HG02798 (cell line): ENCODE results near the gene NDUFA12.
"Not testable (repeated sequence)": the region's sequence is repeated elsewhere in the genome, so short reads cannot be mapped to it uniquely, and the experiment has no call there.

Source experiments
- ATAC-seq: cut with Tn5 transposase; IDR thresholded peaks from one replicate; pipeline ENCODE4 v1.9.1; 2021; ENCODE audit warnings: mild to moderate bottlenecking; ENCODE audit not compliant: unreplicated experiment, poor library complexity

Gene NDUFA12

DNA sequence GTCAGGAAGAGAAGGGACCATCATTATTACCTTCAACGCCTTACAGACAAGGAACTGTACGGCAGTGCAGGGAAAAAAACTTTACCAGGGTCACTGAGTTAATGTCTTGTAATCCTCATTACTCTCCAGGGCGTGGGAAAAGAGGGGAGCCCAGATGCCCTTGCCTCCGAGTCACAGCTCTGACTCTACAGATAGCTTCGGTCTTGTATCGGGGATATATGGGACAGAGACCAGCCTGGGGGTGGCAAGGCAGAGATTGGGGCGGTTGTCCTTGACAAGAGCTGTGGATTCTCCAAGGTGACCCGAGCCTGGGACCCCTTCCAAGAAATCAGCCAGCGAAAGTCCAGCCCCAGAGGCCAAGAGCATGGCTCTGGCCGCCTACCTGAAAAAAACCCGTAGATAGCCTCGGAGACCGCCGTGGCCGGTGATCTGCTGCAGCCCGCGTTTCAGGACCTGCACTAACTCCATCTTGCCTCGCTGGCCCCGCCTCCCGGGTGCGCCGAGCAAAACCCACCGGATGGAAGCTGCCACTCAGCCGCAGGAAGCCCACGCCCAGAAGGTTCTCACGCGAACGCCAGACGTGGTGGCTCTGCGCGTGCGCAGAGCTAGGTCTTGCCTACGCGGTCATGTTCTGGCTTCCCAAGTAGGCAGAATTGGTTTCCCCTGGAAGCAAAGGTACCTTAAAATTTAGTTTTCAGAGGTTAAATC, at the start of gene NDUFA12:
TSS of gene NDUFA12 (minus strand) at position 485 of the 708 bp plus-strand sequence. CDS start at position 468, 17 bp downstream.
- peak; percentile 100 for ATAC-seq

DNA sequence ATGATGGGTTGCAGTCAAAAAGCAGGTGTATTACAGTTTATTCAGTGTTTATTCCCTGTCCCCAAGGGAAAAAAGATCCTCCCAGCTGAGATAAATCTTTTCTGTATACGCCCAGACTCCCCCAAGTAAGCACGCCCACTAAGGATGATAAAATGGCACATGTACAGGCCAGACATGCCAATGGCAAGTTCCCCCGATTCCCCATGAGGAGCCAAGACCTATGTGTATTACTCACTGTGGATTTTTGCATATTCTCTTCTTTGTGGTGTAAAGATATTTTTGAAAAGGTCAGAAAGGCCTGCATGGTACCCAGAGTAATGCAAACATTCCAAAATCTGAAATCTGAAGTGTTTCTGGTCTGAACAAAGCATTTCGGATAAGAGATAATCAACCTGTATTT, 47.7 kb upstream of the NDUFA12 start:
- ATAC-seq: no peak

DNA sequence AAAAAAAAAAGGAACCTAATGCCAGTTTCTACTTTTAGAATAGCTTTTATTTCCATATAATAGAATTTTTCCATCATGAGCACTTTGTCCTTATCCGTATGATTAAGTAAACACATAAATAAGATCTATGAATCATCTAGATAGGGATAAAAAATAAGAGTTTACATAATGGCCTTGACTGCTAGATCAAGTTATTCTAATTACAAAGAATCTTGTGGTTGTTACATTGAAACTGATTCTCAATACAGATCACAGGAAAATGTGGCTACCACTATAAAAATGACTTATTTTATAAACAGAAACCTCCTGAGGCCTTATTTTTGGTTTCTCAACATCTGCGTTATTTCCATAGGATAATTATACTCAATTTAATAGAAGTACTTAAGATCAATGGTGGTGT, 34.4 kb upstream of the NDUFA12 start:
- ATAC-seq: no peak

DNA sequence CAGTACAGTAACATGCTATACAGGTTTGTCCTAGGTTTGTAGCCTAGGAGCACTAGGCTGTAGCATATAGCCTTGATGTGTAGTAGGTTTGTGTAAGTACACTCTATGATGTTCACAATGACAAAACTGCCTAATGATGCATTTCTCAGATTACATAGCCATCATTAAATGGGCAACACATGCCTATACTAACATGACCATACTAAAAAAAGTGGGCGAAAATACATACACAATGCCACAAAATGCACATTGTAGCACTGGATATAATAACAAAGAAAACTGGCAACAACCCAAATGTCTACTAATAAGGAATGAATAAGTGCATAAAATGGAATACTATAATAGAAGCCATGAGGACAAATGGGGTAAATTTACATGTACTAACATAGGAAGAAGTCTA, 31.3 kb upstream of the NDUFA12 start:
- ATAC-seq: no peak

DNA sequence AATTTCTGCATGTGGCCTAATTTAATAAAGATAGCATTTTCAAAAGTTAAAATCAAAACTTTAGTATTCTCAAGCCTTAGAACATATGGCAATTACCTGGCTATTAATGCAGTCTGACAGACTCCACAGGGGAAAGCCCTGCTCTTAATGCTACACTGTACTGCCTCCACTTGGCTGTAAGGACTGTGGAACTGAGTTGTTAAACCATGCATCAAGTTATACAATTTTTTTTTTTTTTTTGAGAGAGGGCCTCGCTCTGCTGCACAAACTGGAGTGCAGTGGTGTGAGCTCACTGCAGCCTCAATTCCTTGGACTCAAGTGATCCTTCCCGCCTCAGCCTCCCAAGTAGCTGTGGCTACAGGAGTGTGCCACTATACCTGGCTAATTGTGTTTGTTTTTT, 19.0 kb upstream of the NDUFA12 start:
- ATAC-seq: no peak

DNA sequence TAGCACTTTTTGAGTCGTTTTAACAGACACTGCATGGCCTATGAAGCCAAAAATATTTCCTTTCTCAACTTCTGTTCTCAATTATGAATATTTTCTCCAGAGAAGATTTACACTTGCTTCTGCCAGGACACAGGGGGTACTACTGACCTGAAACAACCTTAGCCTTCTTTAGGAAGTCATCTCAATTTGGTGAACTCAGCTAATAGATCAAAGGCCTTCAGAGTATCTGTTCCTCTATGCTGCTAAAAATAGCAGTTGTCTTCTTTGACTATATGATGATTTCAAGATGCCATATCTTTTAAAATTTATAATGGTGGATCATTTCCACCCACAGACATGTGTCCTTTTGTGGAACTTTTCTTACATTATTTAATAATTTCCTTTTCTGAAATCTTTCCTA, 14.0 kb upstream of the NDUFA12 start:
- no peak for ATAC-seq

DNA sequence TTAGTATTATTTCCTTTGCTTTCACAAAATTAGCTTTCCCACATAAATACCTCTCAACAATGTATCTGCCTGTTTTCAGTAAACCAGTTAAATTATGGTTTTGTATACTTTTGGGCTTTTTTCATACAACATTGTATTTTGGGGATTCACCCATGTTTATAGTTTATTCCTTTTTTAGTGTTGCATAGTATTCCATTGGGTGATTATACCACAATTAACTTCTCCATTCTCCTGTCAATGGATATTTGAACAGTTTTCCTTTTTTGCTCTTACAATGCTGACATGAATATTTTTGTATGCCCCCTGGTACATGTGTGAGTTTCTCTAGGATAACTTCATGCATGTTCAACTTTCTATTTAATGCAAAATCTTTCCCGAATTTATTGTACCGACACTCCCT, 12.6 kb upstream of the NDUFA12 start:
- no peak for ATAC-seq

DNA sequence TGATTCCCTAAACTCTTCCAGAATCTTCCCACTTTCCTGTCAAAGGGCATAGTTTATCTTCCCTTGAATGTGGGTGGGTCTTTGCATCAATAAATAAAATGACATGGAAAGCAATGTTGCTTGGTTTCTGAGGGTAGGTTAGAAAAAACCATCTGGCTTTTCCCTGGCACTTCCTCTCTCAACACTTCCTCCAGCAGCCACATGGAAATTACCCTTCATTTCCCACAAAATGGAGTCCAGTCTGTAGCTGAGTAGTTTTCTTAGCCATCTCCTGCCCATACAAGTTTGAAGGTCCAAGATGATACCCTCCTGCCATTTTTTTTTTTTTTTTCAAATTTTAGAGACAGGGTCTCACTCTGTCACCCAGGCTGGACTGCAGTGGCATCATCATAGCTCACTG, 11.1 kb upstream of the NDUFA12 start:
- no peak for ATAC-seq

DNA sequence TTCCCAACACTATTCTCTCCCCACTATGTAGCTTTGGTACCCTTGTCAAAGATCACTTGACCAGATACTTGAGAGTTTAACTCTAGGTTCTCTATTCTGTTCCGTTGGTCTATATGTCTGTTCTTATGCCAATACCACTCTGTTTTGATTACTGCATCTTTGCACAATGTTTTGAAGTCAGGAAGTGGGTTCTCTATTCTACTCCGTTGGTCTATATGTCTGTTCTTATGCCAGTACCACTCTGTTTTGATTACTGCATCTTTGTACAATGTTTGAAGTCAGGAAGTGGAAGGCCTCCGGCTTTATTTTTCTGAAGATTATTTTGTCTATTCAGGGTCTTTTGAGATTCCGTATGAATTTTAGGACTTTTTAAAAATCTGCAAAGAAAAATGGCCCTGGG, 2.7 kb upstream of the NDUFA12 start:
- no peak for ATAC-seq

DNA sequence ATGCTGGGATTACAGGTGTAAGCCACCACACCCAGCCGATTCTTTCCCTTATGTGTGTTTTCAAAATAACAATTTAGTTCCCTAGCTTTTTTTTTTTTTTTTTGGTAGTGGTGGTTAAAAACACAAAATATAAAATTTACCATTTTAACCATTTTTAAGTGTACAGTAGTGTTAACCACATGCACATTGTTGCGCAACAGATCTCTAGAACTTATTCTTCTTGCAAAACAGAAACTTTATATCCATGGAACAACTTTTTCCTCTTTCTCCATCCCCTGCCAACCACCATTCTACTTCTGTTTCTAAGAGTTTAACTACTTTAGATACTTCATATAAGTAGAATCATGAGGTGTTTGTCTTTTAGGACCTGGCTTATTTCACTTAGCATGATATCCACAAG, 1.1 kb upstream of the NDUFA12 start:
- ATAC-seq: no peak

DNA sequence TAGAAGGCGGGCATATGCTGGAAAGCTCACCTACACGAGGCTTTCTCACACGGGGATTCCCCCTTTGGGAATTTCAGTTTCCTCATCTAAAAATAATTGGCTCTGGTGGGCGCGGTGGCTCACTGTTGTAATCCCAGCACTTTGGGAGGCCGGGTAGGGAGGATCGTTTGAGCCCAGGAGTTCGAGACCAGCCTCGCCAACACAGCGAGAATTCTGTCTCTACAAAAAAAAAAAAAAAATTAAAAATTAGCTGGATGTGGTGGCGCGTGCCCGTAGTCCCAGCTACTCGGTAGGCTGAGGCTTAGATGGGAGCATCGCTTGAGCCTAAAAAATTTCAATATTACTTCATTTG, 400 bp upstream of the NDUFA12 start:
- ATAC-seq: no peak

DNA sequence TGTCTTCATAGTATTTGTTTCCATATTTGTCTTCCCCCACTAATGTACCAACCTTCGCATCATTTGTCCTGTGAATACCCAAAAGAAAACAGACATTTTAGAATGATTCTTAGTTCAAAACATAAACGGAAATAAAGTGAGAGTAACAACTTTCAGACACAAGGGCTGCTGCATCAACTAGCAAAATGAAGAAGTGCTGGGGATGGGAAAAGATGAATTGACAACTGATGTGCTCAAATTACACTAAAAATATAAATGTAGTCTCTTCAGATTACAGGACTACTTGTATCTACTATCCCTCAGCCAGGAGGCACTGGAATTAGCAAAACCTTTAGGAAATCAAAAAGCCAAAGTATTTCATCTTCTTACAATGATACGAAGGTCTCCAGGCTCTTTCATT, 743 bp downstream of the NDUFA12 start:
- ATAC-seq: no peak

DNA sequence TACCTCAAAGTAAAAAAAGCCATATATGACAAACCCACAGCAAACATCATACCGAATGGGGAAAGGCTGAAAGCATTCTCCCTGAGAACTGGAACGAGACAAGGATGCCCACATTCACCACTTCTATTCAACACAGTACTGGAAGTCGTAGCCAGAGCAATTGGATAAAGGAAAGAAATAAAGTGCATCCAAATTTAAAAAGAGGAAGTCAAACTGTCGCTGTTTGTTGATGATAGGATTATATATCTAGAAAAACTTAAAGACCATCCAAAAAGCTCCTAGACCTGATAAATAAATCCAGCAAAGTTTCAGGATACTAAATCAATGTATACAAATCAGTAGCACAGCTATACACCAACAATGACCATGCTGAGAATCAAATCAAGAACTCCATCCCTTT, 5.2 kb downstream of the NDUFA12 start:
- no peak for ATAC-seq

DNA sequence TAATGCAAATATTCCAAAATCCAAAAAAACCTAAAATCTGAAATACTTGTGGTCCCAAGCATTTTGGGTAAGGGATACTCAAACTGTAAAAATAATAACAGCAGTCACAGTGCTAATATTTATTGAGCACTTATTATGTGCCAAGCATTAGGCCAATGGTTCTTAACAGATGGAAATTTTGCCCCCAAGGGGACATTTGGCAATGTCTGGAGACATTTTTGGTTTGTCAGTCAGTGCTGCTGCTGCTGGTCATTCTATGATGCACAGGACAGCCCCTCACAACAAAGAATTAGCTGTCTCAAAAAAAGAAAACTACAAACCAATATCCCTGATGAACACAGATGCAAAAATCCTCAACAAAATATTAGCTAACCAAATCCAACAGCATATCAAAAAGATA, 5.8 kb downstream of the NDUFA12 start:
- no peak for ATAC-seq

DNA sequence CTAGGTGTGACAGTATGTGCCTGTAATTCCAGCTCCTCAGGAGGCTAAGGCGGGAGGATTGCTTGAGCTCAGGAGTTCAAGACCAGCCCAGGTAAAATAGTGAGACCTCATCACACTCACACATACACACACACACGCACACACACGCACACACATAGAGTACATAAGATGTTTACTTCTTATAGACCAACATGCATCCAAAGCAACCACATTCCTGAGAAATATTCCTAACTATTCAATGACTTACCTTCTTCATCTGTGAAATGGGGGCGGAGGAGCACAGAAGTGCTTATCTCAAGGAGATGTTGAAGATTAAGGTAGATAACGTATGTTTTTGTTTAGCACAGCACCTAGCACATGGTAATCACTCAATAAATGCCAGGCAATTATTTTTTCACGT, 6.4 kb downstream of the NDUFA12 start:
- ATAC-seq: no peak

DNA sequence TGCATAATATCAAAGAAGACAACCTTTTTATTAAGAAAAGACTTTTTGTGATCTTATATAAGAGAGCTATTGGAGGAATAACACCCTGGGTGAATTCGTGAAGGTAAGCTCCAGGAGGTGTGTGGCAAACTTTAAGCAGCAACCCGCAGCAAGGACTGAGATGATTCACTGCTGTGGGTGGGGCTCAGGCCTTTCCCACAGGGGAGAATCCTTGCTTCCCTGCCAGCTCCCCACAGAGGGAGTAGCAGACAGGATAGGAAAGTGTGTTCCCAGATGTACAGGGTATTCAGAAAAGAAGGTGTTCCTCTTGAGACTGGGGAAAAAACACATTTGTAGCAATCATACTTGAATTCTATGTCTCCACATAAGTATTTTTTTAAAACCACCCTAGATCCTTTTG, 9.2 kb downstream of the NDUFA12 start:
- no peak for ATAC-seq

DNA sequence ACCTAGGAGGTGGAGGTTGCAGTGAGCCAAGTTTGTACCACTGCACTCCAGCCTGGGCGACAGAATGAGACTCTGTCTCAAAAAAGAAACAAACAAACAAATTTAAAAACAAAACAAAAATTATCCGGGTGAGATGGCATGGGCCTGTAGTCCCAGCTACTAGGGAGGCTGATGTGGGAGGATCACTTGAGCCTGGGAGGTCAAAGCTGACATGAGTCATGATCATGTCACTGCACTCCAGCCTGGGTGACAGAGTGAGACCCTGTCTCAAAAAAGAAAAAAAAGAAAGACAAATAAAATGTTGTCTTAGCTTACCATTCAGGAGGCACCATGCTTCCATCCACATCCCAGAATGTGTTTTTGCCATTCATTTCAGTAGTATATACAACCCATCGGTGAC, 9.6 kb downstream of the NDUFA12 start:
- ATAC-seq: not testable (repeated sequence)

DNA sequence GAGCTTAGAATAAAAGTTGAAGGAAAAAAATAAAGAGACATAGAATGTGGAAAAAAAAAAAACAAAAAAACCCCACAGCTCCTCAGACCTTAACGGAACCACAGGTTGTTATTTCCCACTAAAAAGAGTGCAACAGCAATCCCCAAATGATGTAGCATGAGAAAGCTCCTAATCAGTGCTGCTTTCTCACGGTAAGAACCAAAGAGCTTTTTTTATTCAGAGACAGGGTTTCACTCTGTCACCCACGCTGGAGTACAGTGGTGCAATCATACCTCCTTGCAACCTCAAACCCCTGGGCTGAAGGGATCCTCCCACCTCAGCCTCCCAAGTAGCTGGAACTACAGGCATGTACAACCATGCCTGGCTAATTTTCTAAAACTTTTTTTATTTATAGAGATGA, 13.3 kb downstream of the NDUFA12 start:
- ATAC-seq: no peak

DNA sequence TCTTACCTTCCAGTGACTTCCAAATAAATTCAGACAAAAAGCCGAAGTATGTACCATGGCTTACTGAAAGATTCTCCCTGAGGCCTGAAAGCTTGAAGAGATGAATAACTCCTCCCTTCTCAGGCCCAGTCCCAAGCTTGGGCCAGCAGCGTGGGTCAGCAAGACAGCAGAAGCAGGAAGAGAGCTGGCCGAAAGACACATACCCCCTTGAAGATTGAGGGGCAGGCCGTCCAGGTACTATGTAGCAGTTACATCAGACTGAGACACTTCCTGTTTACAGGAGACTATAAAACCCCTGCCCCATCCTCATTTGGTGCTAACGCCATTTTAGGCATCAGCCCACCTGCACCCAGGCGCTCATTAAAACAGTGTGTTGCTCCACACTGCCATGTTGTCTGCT, 15.0 kb downstream of the NDUFA12 start:
- ATAC-seq: no peak

DNA sequence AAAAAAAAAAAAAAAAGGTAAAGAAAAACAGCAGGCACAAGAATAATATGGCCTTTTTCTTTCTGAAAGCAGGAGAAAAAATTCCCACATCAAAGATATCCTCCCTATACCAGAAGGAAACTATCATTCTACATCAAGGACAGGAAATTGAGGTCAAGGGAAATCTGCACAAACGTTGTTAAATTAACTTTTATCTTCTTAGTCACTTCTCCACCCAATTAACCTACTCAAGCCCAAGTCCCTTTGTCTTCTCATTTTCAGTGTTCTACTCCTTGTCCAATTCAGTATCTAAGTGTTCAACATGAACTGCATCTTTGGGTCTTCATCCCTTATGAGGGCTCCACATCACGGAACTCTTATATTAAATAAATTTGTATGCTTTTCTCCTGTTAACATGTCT, 15.7 kb downstream of the NDUFA12 start:
- ATAC-seq: no peak

DNA sequence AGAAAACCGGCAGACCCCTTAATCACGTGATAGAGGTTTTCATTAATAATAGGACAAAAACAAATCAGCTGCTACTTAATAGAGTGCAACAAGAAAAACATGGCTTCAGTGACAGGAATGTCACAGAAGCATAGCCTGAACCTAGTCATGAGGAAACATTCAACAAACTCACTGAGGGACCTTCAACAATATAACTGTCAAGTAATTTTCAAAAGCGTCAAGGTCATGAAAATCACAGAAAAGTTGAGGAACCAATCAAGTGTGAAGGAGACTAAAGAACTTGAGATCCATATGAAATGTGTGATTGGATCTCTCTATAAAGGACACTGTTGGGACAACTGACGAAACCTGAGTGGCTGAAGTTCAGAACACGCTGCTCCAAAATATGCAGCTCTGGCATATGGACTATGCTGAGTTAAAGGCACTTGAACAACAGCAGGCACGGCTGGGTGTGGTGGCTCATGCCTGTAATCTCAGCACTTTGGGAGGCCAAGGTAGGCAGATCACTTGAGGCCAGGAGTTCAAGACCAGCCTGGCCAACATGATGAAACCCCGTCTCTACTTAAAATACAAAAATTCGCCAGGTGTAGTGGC, 16.3 kb downstream of the NDUFA12 start:
- ATAC-seq: no peak

DNA sequence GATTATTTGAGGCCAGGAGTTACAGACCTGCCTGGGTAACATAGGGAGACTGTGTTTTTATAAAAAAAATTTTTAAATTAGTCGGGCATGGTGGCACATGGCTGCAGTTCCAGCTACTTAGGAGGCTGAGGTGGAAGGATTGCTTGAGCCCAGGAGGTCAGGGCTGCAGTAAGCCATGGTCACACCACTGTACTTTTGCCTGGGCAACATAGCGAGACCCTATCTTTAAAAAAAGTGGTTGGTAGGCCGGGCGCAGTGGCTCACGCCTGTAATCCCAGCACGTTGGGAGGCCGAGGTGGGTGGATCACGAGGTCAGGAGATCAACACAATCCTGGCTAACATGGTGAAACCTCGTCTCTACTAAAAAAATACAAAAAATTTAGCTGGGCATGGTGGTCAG, 18.4 kb downstream of the NDUFA12 start:
- not testable (repeated sequence) for ATAC-seq
